Ishikawa (cell line): ENCODE results near the gene EDARADD.

Experiments used
- CEBPB ChIP-seq: IDR thresholded peaks from 2 replicates; pipeline ENCODE4 v1.6.1; 2012
- CREB1 ChIP-seq: IDR thresholded peaks from 2 replicates; pipeline ENCODE4 v1.6.1; 2012; ENCODE audit warnings: low read depth
- EGR1 ChIP-seq: IDR thresholded peaks from 2 replicates; pipeline ENCODE4 v1.6.1; 2012
- EP300 ChIP-seq: IDR thresholded peaks from 2 replicates; pipeline ENCODE4 v1.6.1; 2012; ENCODE audit warnings: borderline replicate concordance
- FOXM1 ChIP-seq: IDR thresholded peaks from 2 replicates; pipeline ENCODE4 v1.6.1; 2012; ENCODE audit warnings: low read depth, borderline replicate concordance
- NFIC ChIP-seq: IDR thresholded peaks from 2 replicates; pipeline ENCODE4 v1.6.1; 2012
- RAD21 ChIP-seq: IDR thresholded peaks from 2 replicates; pipeline ENCODE4 v1.6.1; 2012; ENCODE audit warnings: low read depth
- TAF1 ChIP-seq: IDR thresholded peaks from 2 replicates; pipeline ENCODE4 v1.6.1; 2012; ENCODE audit warnings: low read depth, mild to moderate bottlenecking
- TCF12 ChIP-seq: IDR thresholded peaks from 2 replicates; pipeline ENCODE4 v1.6.1; 2012; ENCODE audit warnings: low read depth
- TEAD4 ChIP-seq: IDR thresholded peaks from 2 replicates; pipeline ENCODE4 v1.6.1; 2012
- YY1 ChIP-seq: IDR thresholded peaks from 2 replicates; pipeline ENCODE4 v1.6.1; 2012; ENCODE audit warnings: low read depth
- ZBTB7A ChIP-seq: IDR thresholded peaks from 2 replicates; pipeline ENCODE4 v1.6.1; 2012; ENCODE audit warnings: low read depth
- TF ChIP-seq, protein P1 (sequence below): IDR thresholded peaks from 2 replicates; pipeline ENCODE4 v1.6.1; 2012
- TF ChIP-seq, protein P2 (sequence below): IDR thresholded peaks from 2 replicates; pipeline ENCODE4 v1.6.1; 2012; ENCODE audit warnings: low read depth, mild to moderate bottlenecking
- TF ChIP-seq, protein P3 (sequence below): IDR thresholded peaks from 2 replicates; pipeline ENCODE4 v1.6.1; 2012

Gene EDARADD

DNA sequence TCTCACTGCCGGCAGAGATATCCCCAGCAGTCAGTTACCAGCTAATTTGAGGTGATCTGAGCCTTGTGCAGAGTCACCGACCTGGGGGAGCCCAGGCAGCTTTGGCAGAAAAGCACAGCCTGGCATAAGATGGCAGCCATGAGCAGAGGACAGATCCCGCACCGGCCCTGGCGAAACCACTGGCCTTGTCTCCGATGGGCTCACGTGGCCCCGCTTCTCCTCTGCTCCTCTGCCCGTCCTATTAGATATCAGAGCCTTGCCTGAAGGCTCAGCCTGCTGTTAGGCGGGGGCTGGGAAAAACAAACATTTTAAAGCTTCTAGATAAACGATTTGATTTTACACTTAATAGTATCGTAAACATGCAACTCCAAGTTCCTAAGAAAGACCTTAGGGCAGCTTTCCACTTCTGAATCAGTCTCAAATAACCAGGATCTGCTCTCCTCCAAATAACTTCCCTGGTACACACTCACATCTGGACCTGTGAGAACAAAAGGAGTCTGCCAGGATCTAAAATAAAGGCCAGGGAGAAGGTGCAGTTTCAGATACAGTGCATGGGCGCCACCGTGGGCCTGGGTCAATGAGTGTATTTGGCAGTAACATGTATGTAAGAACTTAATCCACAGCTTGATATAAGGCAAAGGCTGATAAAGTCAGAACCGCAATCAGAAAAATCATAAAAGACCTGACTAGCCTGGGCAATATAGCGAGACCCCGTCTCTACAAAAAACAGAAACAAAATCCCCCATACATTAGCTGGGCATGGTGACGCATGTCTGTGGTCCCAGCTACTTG lies 10.0 kb downstream of the EDARADD start:
- no peak for TF ChIP-seq FOXM1
- TF ChIP-seq, protein P1, sequence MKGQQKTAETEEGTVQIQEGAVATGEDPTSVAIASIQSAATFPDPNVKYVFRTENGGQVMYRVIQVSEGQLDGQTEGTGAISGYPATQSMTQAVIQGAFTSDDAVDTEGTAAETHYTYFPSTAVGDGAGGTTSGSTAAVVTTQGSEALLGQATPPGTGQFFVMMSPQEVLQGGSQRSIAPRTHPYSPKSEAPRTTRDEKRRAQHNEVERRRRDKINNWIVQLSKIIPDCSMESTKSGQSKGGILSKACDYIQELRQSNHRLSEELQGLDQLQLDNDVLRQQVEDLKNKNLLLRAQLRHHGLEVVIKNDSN, result no peak
- no peak for TF ChIP-seq TCF12
- no peak for TF ChIP-seq CREB1
- TF ChIP-seq ZBTB7A, result no peak
- no peak for TF ChIP-seq CEBPB
- TF ChIP-seq NFIC, result no peak
- TF ChIP-seq, protein P2, sequence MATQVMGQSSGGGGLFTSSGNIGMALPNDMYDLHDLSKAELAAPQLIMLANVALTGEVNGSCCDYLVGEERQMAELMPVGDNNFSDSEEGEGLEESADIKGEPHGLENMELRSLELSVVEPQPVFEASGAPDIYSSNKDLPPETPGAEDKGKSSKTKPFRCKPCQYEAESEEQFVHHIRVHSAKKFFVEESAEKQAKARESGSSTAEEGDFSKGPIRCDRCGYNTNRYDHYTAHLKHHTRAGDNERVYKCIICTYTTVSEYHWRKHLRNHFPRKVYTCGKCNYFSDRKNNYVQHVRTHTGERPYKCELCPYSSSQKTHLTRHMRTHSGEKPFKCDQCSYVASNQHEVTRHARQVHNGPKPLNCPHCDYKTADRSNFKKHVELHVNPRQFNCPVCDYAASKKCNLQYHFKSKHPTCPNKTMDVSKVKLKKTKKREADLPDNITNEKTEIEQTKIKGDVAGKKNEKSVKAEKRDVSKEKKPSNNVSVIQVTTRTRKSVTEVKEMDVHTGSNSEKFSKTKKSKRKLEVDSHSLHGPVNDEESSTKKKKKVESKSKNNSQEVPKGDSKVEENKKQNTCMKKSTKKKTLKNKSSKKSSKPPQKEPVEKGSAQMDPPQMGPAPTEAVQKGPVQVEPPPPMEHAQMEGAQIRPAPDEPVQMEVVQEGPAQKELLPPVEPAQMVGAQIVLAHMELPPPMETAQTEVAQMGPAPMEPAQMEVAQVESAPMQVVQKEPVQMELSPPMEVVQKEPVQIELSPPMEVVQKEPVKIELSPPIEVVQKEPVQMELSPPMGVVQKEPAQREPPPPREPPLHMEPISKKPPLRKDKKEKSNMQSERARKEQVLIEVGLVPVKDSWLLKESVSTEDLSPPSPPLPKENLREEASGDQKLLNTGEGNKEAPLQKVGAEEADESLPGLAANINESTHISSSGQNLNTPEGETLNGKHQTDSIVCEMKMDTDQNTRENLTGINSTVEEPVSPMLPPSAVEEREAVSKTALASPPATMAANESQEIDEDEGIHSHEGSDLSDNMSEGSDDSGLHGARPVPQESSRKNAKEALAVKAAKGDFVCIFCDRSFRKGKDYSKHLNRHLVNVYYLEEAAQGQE, result no peak
- TF ChIP-seq TAF1, result no peak
- no peak for TF ChIP-seq YY1
- no peak for TF ChIP-seq TEAD4
- no peak for TF ChIP-seq EGR1
- no peak for TF ChIP-seq EP300
- no peak for TF ChIP-seq RAD21
- TF ChIP-seq, protein P3, sequence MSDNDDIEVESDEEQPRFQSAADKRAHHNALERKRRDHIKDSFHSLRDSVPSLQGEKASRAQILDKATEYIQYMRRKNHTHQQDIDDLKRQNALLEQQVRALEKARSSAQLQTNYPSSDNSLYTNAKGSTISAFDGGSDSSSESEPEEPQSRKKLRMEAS, result no peak

DNA sequence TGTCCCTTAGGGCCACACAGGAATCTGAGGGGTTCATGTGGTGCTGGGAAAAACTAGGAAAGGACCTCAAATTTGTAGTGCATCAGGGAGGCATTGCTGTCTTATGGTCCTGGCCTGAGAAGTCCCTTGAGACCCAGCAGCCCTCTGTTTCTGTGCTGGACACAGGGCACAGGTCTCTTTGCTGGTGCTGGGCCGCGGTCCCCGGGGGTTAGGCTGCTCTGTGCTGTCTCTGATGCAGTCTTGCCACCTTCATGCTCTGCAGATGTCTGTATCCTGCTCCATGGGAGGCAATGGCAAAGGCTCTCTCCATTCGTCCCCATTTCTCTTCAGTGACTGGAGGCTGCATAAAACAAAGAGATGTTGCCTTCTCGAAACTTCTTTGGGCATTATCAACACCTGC lies 13.0 kb downstream of the EDARADD start:
- no peak for TF ChIP-seq EP300
- no peak for TF ChIP-seq YY1
- no peak for TF ChIP-seq FOXM1
- TF ChIP-seq CEBPB, result no peak
- TF ChIP-seq TAF1, result no peak
- no peak for TF ChIP-seq TCF12
- no peak for TF ChIP-seq RAD21
- no peak for TF ChIP-seq CREB1
- TF ChIP-seq, protein P2, result no peak
- no peak for TF ChIP-seq TEAD4
- no peak for TF ChIP-seq ZBTB7A
- TF ChIP-seq NFIC, result no peak
- TF ChIP-seq EGR1, result no peak
- TF ChIP-seq, protein P3, result no peak

DNA sequence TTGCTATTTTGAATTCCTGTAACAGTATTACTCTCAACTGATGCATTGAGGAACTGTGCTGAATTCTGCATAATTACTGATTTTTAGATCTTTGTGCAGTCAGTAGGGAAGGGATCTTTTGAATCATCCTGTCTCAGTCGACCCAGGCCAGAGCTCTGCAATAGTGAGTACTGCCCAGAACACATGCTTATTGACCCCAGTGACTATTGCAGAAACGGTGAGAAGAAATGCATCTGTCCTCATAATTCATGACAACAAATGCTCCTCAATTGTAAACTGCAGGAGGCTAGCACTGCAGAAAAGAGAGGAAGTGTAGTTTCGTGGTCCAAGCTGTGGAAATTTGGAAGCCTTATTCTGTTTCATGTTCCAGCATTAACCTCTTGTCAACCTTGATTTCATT lies 19.6 kb downstream of the EDARADD start:
- TF ChIP-seq TAF1 (no peak), CREB1 (no peak), NFIC (no peak), YY1 (no peak), TEAD4 (no peak), CEBPB (no peak)
- TF ChIP-seq, protein P2, result no peak
- TF ChIP-seq, protein P1, result no peak

DNA sequence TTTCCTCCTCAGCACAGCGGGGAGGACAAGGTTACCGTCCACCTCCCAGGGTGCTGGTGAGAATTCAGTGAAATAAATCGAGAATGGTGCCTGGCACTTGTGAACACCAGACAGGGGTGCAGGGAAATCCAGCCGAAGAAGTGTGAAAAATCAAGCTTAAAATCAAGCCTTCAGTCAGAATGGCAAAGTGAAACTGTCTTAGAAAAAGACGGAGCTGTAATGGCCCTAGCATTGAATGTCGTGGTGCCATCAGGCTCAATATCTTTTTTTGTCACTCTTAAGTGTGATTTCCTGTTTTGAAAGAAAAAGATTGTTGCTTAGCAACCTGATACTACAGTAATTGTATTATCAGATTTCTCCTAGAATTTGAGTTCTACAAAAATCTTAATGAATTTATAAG lies 22.1 kb downstream of the EDARADD start:
- no peak for TF ChIP-seq TAF1

DNA sequence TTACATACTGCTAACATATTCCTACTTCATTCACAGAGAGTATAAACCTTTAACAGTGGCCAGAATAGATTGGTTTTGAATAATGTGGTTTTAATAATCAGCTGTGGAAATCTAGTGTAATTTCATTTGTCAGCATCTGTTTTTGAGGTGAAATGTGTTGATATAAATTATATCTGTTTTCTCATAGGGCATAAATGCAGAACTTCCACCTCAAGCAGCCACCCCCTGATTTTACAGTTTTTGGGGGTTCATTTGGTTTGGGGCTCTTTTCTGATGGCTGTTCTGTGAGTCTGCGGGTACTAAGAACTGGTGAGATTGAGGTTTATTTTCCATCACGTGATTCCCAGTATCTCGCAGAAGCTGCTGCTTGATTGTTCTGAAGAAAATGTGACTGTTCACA lies 23.2 kb downstream of the EDARADD start:
- TF ChIP-seq TAF1 (no peak), FOXM1 (no peak), TCF12 (no peak), TEAD4 (no peak), CREB1 (no peak), EP300 (no peak), EGR1 (no peak), CEBPB (no peak), ZBTB7A (no peak), YY1 (no peak), NFIC (no peak)
- TF ChIP-seq, protein P2, result no peak
- TF ChIP-seq, protein P1, result no peak
- TF ChIP-seq, protein P3, result no peak
